ENCODE data around the gene CHIT1.
A peak's percentile ranks its signal among the peaks of the same experiment; 100 is the strongest.

CHIT1 gene

DNA sequence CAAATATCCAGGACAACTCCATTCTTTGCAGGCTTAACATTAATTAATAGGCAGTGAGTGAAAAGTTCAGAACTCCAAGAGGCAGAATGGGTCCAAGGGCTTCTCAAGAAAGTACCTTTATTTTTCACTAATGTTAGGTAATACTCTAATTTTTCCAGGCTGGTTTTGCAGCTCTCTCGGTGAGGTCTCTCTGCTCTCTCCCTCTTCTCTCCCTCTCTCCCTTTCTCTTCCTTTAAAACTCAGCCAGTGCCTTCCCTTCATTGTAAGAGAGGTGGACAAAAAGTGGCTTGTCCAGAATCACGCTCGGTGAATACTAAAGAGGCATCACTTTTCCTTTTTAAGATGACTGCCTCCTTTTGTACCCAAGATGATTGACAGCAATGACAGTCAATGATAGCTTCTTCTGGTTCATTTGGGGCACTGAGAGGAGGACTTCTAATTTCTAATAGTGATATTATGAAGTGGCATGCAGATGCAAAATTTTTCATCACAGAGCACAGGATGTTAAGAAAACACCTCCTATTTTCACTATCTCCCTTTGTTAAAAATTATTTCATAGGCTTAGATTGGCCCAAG lies 41.7 kb downstream of the CHIT1 start:
- no peak for DNase-seq

DNA sequence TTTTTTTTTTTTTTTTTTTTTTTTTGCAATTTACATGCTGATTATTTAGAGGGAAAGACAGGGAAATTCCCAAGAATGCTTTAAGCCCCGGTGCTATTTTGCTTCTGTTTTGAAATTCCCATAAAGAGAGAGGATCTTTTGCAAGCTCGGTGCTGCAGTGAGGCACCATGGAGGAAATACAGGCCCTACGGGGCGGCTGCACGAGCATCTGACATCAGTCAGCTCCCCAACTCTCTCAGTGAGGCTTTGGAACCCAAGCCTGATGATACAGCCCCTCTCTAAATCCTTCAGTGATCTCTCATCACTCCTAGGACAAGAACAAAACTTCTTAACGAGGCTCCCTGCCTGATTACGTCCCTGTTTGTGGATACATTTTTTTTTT lies 42.2 kb downstream of the CHIT1 start:
- peak in 2 of 14 donors; percentile 30 to 56 for DNase-seq

DNA sequence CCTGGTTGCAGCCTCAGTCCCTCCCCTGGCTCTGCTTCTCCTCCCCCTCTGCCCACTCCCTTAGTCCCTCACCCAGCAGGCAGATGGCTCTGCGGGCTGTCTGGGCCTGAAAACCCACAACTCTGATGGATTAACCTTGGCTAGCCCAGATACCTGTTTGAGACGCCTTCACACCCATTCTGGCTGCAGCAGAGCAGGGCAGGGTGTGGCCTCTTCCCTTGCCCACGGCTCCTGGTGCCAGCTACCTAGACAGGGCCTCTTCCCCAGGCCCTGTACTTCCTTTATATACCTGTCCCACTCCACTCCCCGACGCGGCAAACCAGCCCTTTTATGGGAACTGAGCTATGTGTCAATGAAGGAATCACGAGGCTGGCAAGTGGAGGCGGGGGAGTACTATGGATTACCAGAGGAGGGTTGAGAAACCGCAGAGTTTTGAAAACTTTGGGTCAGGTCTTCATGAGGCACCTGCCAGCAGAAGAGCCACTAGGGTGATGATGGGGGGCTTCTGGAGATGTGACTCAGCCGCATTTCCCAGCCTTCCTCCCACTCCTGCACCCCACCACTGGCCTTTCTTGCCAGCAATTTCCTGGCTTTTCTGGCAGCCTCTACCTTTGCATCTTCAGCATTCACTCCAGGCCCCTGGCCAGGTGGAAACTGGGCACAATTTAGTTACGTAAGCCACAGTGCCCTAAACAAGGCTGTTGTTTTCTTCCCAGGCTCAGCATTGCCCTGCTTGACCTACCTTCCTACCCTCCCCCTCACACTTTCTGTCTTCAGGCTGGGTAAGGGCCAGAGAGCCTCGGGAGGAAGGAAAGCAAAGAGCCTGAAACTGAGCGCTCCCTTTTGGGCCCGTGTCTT lies 42.8 kb downstream of the CHIT1 start, which contains the start of gene CHI3L1:
Gene CHI3L1 (minus strand): TSS at position 259 of the 858 bp plus-strand sequence. CDS start 81 bp downstream, at position 178.
- DNase-seq = peak in 8 of 14 donors; percentile 27 to 82 (median 56)

DNA sequence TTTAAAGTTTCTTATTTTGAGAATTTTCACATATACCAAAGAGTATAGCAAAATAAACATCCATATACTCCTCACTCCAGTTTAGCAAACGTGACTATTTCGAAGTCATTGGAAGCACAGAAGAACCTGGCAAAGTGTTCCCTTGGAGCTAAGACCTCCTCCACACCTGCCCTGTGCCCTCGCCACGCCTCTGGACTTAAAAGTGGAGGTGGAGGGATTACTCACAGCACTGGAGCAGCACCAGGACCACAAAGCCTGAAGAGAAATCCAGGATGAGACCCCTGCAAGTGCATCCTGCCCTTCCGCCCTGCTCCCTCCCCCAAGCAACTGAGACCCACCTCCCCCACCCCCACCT lies 43.4 kb downstream of the CHIT1 start:
- no peak for DNase-seq

DNA sequence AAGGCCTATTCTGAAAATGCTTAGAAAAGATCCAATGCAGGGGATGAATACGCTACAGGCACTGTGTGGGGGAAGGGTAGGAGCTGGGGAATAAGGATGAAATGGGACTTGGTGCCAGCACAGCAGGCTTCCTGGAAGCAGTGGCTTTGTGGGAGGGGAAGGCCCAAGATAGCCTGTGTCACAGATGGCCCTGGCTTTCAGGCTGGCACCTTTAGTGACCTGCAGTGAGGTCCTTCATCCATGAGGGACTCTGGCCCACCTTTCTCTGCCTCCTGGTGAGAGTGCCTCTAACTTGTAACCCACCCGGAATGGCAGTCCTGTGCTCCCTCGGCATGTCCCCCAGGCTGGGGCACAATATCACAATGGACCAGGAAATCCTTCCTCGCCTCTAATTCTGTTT lies 43.9 kb downstream of the CHIT1 start:
- DNase-seq = peak in 2 of 14 donors; percentile 29 to 92

DNA sequence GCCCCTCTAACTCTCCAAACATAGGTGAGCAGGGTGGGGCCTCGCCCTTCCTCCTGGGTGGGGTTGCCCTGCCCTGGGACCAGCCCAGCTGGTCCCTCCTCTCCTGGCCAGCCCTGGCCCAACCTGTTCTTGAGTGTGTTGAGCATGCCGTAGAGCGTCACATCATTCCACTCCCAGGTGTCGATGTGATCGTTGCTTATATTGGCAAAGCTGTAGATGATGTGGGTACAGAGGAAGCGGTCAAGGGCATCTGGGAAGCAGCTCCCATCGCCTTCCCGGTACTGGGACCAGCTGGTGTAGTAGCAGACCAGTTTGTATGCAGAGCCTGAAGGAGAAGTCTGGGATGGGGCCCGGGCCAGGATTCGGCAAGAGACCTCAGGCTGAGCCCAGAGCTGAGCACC lies 44.4 kb downstream of the CHIT1 start:
- DNase-seq = no peak

DNA sequence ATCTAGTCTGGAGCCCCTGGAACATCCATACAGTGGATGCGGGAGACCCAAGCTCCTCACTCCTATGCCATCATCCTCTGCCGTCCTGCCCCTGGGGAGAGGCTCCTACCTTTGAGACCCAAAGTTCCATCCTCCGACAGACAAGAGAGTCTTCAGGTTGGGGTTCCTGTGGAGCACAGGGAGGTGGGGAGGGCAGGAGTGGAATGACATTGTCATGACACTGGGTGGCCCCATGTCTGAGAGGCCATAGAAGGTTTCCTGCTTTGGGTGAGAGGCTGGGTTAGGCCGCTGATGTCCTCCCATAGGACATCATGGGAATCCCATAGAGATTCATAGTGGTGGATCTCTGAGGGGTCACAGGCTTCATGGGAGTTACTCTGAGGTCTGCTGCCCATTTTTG lies 45.0 kb downstream of the CHIT1 start:
- DNase-seq = no peak

DNA sequence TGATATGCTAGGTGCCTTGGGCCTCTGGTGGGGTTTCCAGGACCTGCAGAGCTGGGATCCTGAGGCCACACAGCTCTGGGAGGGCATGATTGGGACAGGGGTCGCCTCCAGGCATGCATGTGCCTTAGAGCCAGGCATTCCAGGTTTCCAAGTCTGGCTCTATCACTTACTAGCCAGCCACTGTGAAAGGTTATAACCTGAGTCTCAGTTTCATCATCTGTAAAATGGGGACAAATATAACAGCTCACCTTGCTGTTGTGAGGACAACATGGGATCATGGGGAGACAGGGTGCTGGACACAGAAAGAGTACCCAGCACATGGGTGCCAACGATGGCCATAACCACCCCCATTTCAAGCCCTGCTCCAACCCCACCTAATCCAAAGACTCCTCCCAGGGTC lies 45.6 kb downstream of the CHIT1 start:
- DNase-seq = no peak

DNA sequence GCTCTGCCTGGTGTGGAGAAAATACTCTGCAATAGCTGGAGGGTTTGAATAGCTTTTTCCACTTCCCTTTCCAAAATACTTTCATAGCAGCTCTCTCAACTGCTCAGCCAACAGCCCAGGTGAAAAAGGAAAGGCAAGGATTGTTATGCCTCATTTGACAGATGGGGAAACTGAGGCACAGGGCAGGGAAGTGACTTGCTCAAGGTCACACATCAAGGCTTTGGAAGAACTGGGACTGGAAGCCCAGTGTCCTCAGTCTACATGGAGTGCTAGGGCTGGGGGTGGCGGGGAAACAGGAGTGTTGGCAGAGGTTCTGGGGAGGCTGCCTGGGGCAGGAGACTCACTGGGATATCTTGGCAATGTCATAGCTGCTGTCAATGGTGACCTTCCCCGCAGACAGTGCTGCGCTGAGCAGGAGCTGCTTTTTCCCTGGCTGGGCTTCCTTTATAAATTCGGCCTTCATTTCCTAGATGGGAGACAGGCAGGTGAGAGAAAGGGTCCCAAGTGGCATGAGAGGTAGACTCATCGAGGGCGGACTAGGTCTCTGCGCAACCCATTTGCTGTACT lies 47.0 kb downstream of the CHIT1 start:
- no peak for DNase-seq

DNA sequence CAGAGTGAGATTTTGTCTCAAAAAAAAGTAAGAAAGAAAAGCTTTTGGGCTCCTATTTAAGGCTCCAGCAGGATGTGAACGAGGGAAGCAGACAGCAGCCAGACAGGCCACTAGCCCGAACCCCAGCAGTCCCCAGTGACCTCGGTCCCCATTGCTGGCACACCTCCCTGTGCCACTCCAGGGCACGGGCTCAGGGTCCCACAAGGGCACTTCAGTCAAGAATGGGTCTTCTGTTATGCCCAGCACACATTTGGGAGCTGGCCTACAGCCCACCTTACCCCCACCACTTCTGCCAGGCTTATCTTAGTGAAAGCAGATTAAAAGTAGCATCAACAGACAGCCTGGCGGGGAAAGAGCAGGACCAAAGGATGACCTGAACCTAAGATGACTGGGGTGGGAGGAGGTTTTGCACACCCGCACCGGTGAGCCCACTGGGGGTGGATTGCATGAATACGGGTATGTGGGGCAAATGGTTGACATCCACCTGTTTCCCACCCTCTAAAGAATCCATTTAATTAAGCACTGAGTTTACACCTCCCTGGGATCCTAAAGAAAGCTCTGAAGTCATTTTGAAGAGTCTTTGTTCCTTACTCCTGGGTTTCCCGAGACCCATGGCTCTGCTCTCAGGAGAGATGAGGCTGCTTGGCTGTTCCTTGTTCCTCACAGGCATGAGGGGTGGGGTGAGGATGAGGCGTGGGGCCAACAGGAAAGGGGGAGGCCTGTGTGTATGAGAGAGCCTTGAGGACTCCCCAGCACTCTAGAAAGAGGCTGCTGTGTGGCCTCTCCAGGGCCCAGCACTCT lies 47.7 kb downstream of the CHIT1 start:
- no peak for DNase-seq

DNA sequence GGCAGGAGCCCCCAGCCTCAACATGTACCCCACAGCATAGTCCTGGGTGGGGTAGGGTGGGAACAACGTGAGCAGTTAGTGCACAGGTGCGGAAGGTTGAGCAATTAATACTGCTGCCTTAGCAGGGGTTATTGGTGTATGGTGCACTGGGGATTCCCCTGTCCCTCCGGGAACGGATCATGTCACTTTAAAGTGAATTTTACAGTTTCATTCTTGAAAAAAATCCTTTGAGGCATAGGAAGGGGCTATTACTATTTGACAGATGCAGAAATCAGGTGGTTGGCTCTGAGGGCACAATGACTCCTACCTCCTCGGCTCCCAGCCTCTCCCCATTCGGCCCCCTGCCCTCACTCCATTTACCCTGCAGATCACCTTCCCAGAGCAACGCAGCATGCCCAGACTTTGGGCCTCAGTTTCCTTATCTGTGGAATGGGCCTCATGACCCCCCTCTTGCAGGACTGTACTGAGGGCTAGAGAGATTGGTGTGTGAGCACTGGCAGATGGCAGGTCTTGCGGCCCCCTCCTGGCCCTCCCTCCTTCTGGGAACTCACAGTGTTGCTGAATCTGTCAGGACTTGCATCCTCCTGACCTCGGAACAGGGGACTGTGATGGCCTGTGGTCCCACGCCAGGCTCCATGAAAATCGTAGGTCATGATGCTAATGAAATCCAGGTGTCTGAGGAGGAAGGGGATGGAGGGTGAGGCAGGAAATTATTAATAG lies 48.7 kb downstream of the CHIT1 start:
- DNase-seq = no peak

DNA sequence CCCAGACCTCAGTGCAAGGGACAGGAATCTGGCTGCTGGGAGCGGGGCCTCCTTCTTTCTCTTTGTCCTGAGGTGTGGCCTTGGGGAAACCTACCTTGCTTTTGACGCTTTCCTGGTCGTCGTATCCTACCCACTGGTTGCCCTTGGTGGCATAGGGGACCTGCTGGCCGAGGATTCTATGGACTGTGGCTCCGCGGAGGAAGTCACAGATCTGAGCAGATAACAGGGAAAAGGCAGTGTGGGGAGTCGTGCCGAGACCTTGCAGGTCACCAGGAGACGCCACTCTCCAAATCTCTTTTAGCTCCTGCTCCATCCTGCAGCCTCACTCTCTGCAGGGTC lies 49.8 kb downstream of the CHIT1 start:
- no peak for DNase-seq

DNA sequence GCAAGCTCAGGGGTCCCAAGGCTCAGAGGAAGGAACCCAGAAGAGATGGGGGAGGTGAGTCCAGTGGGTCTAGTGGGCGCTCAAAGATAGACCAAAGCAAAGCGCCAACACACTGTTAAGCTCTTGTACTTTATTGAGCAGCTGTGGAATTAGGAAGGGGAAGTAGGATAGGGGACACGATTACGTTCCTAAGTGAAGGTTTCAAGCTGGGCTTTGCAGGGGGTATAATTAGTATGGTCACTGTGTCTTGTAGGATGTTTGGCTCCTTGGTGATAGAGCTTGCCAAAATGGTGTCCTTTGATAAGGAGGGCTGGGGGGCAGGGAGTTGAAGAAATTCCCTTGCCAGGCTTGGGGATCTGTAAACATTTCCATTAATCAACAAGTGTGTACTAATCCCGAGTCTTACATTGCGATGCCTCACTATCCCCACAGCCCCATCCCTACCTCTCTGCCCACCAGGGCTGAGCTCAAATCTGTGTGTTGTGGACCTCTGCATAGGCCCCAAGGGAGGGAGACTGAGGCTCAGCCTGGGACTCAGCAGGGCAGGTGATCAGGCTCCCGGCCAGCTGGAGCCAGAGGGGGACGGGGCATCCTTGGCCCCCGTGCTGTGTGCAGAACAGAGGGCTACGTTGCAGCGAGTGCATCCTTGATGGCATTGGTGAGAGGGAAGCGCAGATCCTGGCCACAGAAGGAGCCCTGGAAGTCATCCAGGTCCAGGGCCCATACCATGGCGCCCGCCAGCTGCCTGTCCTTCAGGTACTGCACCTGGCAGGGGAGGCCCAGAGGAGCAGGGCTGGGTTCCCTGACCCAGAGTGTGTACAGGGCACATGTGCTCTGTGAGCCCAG lies 50.4 kb downstream of the CHIT1 start:
- DNase-seq = no peak

DNA sequence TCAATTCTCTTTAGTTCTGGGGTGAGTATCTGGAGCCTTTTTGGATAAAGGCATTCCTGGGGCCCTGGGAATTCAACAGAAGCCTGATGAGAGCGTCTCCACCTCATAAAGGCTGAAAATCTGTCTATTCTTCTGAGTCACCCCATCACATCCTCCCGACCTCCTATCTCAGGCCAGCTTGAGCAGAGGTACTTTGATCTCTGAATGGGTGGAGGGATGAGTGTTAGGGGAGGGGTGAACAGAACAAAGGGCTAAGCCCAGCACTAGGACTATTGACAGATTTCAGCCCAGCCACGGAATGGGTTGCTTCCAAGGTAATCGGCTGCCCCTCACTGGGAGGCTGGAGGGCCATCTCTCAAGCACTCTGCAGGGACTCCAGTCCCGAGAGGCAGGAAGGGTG lies 51.4 kb downstream of the CHIT1 start:
- no peak for DNase-seq

DNA sequence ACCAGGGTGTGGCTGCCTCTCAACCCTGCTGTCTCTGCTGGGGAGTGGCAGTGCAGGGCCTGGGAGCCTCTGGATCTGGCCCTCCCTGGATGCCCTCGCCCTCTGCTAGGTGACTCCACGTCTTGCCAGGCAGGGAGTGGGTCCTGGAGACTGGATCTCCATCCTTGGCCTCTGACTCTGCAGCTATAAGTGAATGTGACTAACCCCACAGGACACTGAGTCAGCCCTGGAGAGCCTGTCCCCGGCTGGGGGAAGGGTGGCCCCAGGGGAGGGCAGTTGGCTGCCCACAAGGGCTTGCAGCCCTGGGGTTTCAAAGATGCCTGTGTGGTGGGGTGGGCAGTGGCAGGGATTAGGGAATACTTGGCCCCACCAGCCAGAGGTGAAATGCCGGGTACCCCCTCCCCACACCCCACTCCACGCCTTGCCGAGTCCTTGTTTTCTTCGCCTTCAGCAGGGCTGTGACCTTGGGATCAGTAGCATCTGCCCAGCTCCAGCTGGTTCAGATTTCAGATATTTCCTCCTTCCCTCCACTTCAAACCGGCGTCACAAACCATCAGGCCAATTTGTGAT lies 51.9 kb downstream of the CHIT1 start:
- peak in 1 of 14 donors; percentile 32 for DNase-seq

DNA sequence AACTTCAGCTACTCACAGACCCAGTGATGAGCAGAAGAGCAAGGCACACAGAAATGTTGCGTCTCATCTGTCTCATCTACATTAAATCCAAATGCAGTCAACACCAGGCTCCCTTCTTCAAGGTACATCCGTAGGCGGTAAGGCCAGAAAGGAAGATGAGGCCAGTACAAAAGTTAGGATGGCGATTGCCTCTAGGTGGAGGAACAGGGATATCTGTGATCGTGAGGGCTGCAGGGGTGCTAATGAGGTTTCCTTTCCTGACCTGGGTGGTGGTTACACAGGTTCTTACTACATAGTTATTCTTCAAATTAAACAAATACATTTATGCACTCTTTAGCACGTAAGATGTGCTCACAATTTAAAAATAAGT lies 52.5 kb downstream of the CHIT1 start:
- DNase-seq = no peak

DNA sequence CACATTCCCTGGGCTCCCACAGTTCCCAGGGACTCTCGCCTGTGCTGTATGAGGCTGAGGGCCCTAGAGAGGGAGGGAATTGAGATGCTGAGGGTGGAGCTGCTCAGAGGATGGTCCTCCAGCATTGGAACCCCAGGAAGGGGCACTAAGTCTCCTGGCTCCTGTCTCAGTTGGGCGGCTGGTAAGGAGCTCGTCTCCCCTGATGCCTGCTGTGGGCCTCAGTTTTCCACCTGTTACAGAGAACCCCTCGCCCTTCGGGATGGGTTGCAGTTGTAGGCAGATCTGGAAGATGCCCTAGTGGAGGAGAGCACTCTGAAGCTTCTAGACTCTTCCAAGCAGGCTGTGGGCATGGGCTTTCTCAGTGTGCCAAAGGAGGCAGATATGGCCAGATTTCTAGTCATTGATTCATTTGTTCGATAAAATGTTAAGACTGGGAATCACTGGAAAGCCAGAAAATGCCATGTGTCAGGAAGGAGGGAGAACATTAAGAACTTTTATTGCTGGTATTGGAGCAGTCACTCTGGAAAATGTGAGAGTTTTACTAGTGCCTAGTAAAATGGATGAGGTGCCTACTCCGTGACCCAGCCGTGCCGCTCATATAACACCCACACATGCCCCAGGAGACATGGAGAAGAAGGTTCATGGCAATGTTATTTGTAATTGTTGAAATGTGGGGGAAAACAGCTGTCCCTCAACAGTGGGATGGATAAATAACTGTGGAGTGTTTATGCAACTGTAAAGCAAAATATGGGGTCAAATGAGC lies 53.0 kb downstream of the CHIT1 start:
- no peak for DNase-seq

DNA sequence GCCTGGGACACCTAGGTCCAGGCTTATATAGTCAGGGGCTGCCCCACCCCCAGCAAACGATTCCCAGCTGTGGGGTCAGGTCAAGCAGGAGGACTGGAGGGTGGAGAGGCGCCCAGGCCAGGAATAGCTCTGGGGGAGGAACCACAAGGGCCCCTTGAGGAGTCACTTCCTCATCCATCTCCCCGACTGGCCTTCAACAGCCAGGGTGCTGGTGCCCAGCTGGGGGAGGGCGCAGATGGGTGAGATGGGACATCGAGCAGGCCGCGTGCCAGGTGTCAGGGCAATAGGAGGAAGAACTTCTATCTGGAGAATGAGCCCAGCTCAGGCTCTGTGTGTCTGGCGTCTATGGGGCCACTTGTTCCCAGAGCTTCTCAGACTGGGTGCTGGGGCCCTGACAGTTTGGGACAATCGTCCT lies 53.6 kb downstream of the CHIT1 start:
- DNase-seq = peak in 6 of 14 donors; percentile 16 to 63 (median 42)

DNA sequence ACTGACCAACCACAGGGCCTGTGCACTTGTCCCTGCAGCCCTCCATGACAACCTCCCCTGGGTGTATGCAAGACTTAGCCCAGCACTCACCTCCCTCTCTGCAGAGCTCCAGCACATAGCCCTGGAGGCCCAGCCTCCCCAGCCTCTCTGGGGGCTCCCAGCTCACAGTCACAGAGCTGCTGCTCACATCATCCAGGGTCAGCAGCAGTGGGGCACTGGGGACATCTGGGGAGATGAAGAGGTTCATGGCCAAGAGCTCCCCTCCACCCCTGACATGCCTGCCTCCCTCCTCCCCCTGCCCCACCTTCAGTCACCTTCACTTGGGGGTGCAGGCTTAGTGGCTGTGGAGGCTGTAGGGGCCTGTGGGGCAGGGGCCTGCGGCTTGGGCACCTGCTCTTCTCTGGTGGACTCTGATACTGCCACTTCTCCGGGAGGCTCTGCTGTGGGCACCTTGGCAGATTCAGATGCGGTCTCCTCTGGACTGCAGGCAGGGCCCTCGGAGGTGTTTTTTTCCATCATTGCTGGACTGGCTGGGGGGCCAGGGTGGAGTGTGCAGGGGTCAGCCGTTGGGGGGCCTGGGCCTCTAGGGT lies 54.1 kb downstream of the CHIT1 start, which contains the start of gene MYBPH:
Gene MYBPH (minus strand): TSS at position 590 of the 590 bp plus-strand sequence. CDS start 71 bp downstream, at position 519.
- DNase-seq = no peak
